Measurements from ENCODE around the gene ALPI. TPM values are rescaled to one million over a fixed set of nuclear protein-coding genes. Genes with fewer than 3 reads are reported as not detected.

The ALPI gene
- total and polyA plus RNA-seq, 10 of the 15 experiments (the other 5 are each of a cell fraction or from before 2014, with no cell fraction given): not detected

DNA sequence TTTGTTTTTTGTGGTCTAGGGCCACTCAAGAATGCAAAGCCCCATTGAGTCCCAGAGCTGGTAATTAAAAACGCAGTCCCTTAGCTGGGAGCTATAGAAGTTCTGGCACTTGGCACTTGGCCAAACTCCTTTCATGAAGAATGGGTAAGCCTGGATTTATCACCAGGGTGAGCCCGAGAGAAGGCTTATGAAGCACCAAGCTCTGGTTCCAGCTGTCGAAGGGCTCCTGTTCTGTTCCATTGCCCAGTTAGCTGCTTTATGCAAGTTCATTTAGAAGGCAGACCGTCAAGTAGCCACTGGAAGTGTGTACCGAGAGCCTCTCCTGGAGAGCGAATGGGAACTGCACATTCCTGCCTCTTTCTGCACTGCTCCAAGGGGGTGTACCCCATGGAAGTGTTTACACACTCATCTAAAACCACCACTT, 17.5 kb downstream of the ALPI start:
- H3K27ac ChIP-seq (ENCODE audit: control insufficient read depth, insufficient read depth): no peak overlapping the region
- no peak overlapping the region for H2AFZ ChIP-seq (ENCODE audit: control insufficient read depth, low read depth, low read length)
- no peak overlapping the region for H3K9ac ChIP-seq (ENCODE audit: control insufficient read depth, insufficient read depth, low read length)
- ChIA-PET CTCF (interaction anchor here (0.6 to 1.2 kb wide), 3 partner anchors 26 to 1410 kb away, joined by 3 to 5 read pairs (median 3); no protein-coding TSS in a partner anchor), POLR2A (no interaction called here), RAD21 (ENCODE audit: unreplicated experiment) (no interaction called here), SMC1A (ENCODE audit: uncharacterized antibody, unreplicated experiment) (no interaction called here)
- WGBS (ENCODE audit: insufficient coverage, insufficient replicate concordance, low lambda C conversion rate, missing lambda C conversion rate): 26% methylated on average over 6 of the region's 6 CpGs
- no peaks in the 10 kb centered on the region for H3K4me1 ChIP-seq (ENCODE audit: control insufficient read depth, insufficient read depth, low read length)
- H3K27me3 ChIP-seq (replicated peaks in 1 of 2; ENCODE audit: control insufficient read depth in 2 of 2, insufficient read depth in 2 of 2, low read length in 1 of 2): peaks cover 0 to 3% of the 10 kb centered on the region in 2 experiments; a peak in 1 of 4 replicates
- ATAC-seq (no peak), DNase-seq (ENCODE audit: low read depth, low spot score) (no peak), FAIRE-seq (no peak)
- H3K36me3 ChIP-seq (ENCODE audit: control insufficient read depth in 2 of 2, insufficient read depth in 2 of 2, low read length in 1 of 2): no peaks in the 10 kb centered on the region
- H4K20me1 ChIP-seq (ENCODE audit: control insufficient read depth, insufficient read depth): no peaks in the 10 kb centered on the region
- no peaks in the 10 kb centered on the region for H3K79me2 ChIP-seq (ENCODE audit: control insufficient read depth, insufficient read depth, low read length)
- H3K9me3 ChIP-seq (replicated peaks; ENCODE audit: control insufficient read depth, insufficient read depth, low read length): no peaks in the 10 kb centered on the region
- no peak overlapping the region for H3K4me3 ChIP-seq
- TF ChIP-seq IKZF2 (IDR thresholded peaks at IDR 0.05) (no peak), SMAD1 (IDR thresholded peaks at IDR 0.05; ENCODE audit: low read depth, partially characterized antibody) (no peak), STAT3 (IDR thresholded peaks at IDR 0.05; ENCODE audit: low read depth, low read length) (no peak), PAX5 (IDR thresholded peaks at IDR 0.05; ENCODE audit: borderline replicate concordance, low read depth, low read length) (no peak), YY1 (IDR thresholded peaks at IDR 0.05; ENCODE audit: low read depth, low read length) (no peak), IRF4 (IDR thresholded peaks at IDR 0.05; ENCODE audit: low read depth, low read length) (no peak), ATF7 (IDR thresholded peaks at IDR 0.05; ENCODE audit: low read depth) (no peak), NFXL1 (IDR thresholded peaks at IDR 0.05; ENCODE audit: borderline replicate concordance) (no peak), CHD1 (IDR thresholded peaks at IDR 0.05; ENCODE audit: low read depth, low read length) (no peak), SMAD5 (IDR thresholded peaks at IDR 0.05; ENCODE audit: low read depth) (no peak)
- TF ChIP-seq, protein P1, sequence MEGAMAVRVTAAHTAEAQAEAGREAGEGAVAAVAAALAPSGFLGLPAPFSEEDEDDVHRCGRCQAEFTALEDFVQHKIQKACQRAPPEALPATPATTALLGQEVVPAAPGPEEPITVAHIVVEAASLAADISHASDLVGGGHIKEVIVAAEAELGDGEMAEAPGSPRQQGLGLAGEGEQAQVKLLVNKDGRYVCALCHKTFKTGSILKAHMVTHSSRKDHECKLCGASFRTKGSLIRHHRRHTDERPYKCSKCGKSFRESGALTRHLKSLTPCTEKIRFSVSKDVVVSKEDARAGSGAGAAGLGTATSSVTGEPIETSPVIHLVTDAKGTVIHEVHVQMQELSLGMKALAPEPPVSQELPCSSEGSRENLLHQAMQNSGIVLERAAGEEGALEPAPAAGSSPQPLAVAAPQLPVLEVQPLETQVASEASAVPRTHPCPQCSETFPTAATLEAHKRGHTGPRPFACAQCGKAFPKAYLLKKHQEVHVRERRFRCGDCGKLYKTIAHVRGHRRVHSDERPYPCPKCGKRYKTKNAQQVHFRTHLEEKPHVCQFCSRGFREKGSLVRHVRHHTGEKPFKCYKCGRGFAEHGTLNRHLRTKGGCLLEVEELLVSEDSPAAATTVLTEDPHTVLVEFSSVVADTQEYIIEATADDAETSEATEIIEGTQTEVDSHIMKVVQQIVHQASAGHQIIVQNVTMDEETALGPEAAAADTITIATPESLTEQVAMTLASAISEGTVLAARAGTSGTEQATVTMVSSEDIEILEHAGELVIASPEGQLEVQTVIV (IDR thresholded peaks at IDR 0.05; ENCODE audit: borderline replicate concordance, partially characterized antibody): no peak
- TF ChIP-seq, protein P2, sequence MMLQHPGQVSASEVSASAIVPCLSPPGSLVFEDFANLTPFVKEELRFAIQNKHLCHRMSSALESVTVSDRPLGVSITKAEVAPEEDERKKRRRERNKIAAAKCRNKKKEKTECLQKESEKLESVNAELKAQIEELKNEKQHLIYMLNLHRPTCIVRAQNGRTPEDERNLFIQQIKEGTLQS (IDR thresholded peaks at IDR 0.05; ENCODE audit: borderline replicate concordance, extremely low read depth, low read depth, low read length): no peak
- intact Hi-C loops (cut with micrococcal nuclease; ENCODE audit: unreplicated experiment): no loop called here
- in situ Hi-C loops (cut with MboI): no loop called here
- no TSS peak for BruUV-seq (replicated peaks)
- no peak overlapping the region for H3K4me2 ChIP-seq (ENCODE audit: control insufficient read depth, insufficient read depth)
